Epithelial cell of prostate (primary cell): ENCODE data around the gene ATXN7L3B.

Experiments used
- DNase-seq: peaks from one replicate; pipeline ENCODE4 v3.0.0-alpha.2; 2011; ENCODE audit warnings: low read depth, low spot score
- H3K27ac ChIP-seq: fragments of 450-650 bp; 2 replicates; pipeline ENCODE4 v1.5.1; 2017; ENCODE audit warnings: mild to moderate bottlenecking

The ATXN7L3B gene

DNA sequence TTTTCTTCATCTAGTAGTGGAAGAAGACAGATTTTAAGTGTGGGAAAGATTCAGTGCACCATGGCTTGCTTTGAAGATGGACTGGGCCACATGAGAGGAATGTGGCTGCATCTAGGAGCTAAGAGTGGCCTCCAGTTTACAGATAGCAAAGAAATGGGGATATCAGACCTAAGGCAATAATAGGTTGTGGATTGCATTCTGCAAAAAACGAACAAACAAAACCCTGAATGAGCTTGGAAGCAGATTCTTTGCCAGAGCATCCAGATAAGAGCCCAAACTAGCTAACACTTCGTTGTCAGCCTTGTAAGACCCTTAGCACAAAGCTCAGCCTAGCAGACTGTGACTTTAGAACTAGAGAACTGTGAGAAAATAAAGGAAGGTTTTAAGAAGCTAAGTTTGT is 9.6 kb downstream of the ATXN7L3B start:
- H3K27ac ChIP-seq = no peak overlapping the region
- DNase-seq = no peak

DNA sequence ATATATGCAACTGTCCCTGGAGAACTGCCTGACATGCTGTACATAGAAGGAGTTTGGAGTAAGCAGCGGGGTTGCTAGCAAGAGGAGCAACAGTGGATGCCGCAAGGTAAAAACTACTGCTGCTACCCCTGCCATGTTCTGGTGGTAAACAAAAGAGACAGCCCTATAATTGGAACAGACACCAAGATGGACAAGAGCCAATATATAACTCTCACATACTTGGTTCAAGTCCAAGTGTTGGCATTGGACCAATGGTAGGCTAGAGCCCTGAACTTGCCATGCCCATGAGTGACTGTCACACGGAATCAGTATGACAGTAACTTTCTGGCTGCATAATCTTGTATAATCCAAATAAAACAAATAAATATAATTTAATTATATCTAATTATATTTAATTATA is 13.7 kb downstream of the ATXN7L3B start:
- no peak for DNase-seq
- no peak overlapping the region for H3K27ac ChIP-seq

DNA sequence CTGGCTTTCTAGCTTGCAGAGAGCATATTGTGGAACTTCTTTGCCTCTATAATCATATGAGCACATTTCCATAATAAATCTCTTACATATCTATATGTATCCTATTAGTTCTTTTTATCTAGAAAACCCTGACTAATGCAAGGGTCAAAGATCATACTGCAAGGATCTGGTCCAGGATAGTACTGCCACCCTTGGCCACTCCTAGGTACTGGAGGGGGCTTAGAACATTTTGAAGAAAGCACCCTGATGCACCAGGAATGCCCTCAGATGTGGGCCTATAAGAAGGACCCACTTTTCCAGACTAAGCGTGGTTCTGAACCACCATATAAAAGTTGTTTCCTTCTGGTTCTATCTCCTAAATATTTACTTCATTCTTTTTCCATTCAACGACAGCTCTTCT is 14.6 kb downstream of the ATXN7L3B start:
- H3K27ac ChIP-seq = no peak overlapping the region
- no peak for DNase-seq

DNA sequence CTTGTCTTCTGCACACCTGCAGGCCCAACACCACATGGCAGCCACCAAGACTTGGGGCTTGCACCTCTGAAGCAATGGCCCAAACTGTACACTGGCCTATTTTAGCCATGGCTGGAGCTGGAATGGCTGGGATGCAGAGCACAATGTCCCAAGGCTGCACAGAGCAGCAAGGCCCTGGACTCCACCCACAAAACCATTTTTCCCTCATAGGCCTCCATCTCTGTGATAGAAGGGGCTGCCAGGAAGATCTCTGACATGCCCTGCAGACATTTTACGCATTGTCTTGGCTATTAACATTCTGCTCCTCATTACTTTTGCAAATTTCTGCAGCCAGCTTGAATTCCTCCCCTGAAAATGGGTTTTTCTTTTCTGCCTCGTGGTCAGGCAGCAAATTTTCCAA is 22.1 kb downstream of the ATXN7L3B start:
- H3K27ac ChIP-seq = no peak overlapping the region
- no peak for DNase-seq

DNA sequence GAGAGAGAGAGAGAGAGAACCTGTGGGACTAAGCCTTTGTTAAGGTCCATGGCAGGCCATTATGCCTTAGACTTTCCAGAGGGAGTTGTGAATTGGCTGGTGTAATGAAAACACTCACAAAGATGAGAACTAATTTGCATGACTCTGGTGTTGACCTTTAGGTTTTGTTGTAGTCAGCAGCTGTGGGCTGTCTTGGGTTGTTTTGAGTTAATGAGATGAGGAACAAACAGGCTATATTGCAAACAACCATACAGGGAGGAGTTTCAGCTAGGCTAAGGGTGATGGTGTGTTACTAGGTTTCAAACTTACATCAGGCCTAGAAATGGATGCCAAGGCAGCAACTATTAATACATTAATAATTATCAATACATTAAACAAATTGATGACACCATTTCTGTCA is 26.3 kb downstream of the ATXN7L3B start:
- H3K27ac ChIP-seq = no peak overlapping the region
- no peak for DNase-seq

DNA sequence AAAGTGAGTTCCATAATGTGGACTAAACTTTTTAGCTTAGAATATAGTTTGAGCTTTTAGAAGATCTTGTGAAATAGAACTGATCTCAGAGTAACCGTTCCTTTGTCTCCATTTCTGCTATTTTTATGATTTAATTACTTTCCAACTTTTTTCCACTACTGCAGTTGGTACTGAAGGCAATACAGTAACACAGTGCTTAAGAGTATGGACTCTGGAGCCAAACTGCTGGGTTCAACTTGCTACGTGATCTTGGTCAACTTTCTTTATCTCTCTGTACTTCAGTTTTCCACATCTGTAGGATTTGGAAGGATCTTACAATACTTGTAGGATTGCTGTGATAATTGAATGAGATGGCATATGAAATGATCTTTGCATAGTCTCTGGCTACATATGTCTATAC is 40.9 kb downstream of the ATXN7L3B start:
- DNase-seq = no peak
- H3K27ac ChIP-seq = no peak overlapping the region

DNA sequence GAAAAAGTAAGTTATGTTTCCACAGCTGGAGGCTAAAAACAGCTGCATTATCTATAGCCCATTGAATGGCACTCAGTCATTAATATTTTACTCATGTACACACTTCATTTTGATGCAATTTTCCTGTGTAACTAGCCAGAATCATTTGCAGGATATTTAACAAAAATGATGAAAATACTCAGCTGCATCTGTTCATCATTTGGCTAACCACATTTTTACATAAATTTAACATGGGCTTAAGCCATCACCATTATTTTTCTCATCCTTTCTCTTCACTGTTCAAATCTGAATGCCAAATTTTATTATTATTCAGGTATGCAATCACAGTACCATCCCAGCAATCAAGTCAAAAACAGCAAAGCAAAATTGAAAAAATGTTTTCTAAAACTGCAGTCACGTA is 41.8 kb downstream of the ATXN7L3B start:
- DNase-seq = no peak
- no peak overlapping the region for H3K27ac ChIP-seq

DNA sequence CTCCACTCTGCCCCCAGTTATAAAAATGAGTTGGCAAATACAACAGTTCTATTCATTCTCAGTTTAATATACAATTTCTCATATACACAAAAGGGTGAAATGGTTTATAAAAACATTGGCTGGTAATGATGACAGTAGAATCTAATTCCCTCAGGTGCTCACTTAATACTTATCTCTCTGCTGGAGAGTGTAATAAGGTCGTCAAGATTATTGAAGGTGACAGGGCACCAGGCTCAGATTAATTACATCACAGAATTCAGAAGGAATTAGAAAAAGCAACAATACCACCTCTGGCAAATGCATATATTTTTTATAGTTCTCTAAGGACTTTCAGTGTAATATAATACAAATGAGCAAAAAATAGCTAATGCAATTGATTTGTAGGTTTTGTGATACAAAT is 42.3 kb downstream of the ATXN7L3B start:
- no peak for DNase-seq

DNA sequence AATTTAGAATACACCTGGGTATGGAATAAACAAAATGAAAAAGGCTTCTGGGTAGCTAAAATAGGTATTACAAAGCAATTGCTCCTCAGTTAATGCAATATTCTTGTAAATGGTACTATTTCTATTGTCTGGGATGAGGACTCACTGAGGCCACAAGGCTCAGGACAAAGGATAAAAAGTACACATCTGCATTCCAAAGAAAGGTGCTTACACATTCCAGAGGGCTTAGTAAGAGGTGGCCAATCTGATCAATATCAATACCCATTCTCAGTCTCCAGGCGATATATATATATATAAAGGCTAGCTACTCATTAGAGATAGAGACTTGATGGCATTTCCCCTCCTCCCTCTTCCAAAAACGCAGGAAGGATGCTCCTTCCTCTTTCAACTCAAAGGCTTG is 43.8 kb downstream of the ATXN7L3B start:
- no peak for DNase-seq
- H3K27ac ChIP-seq = no peak overlapping the region

More for the DNA sequence above, 42.3 kb downstream of the ATXN7L3B start:
- no peak overlapping the region for H3K27ac ChIP-seq

DNA sequence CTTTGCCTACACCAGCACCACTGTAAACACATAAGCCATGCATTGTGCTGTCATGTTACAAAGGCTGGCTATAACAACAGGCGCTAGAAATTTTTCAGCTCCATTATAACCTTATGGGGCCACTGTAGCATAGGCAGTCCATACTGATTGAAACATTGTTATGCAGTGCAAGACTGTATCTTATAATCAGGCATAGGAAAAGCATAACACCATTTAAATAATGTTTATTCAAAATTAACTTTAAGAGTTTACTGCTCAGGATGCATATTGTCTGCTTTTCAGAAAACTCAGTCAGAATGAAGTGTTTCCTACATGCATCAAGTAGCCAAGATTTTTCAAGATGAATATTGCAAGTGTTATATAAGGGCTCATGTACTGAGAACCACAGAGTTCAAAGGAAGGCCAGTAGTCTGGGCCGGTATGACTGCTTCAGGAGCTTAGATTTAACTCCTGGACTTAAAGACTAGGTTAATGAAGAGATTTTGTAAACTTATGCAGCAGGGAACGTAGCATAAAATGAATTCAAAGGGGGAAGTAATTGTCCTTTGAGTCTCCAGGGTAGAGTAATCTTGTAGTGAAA is 46.9 kb downstream of the ATXN7L3B start:
- DNase-seq = no peak
- no peak overlapping the region for H3K27ac ChIP-seq

DNA sequence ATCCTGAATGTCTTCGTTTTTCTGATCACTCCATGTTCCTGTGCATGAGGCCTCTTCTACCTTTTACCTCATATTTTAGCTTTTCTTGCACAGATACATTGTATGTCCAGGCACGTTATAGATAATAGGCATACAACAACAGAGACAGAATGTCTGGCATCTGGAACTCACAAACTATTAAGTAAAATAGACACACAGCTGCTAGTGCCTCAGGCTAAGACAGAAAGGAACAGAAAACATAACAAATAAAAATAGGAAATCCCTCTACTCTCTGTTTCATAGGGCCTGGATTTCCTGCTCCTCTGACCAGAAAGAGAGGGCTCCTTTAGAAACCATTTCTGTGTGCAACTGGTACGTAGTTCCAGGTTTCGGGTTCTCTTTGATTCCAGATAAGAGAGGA is 48.6 kb downstream of the ATXN7L3B start:
- H3K27ac ChIP-seq = no peak overlapping the region
- no peak for DNase-seq
